Endodermal cell (in vitro differentiated cells): ENCODE data around the gene PANX3. TPM values are rescaled to one million over a fixed set of nuclear protein-coding genes. Genes with fewer than 3 reads are reported as not detected.

Source experiments
- DNase-seq: peaks from one replicate; pipeline ENCODE4 v3.0.0-alpha.2; 2017
- H3K27ac ChIP-seq: 2 replicates; pipeline ENCODE4 v1.5.1; 2013; ENCODE audit warnings: mild to moderate bottlenecking, low read depth, low read length, moderate library complexity
- H3K27me3 ChIP-seq: 2 replicates; pipeline ENCODE4 v1.6.1; 2013; ENCODE audit warnings: mild to moderate bottlenecking, low read length, moderate library complexity; ENCODE audit not compliant: insufficient read depth, control insufficient read depth, poor library complexity, severe bottlenecking
- H3K36me3 ChIP-seq: 2 replicates; pipeline ENCODE4 v1.7.0; 2013; ENCODE audit warnings: mild to moderate bottlenecking, low read length, moderate library complexity; ENCODE audit not compliant: control insufficient read depth, insufficient read depth
- H3K4me1 ChIP-seq: one replicate; pipeline ENCODE4 v1.7.0; 2013; ENCODE audit warnings: low read length; ENCODE audit not compliant: control insufficient read depth, insufficient read depth
- H3K4me3 ChIP-seq: 2 replicates; pipeline ENCODE4 v1.5.1; 2013; ENCODE audit warnings: mild to moderate bottlenecking, low read length, moderate library complexity
- H3K9ac ChIP-seq: 2 replicates; pipeline ENCODE4 v1.6.1; 2013; ENCODE audit warnings: mild to moderate bottlenecking, low read length, moderate library complexity; ENCODE audit not compliant: poor library complexity, severe bottlenecking; ENCODE audit errors: extremely low read depth
- H3K9me3 ChIP-seq: 2 replicates; pipeline ENCODE4 v1.6.1; 2013; ENCODE audit warnings: mild to moderate bottlenecking, low read length, moderate library complexity; ENCODE audit not compliant: control insufficient read depth
- H3K27ac Mint-ChIP-seq: 2 replicates; pipeline ENCODE4 v1.8.0; 2020; ENCODE audit warnings: mixed read lengths
- H3K27me3 Mint-ChIP-seq: 2 replicates; pipeline ENCODE4 v1.8.0; 2021; ENCODE audit warnings: mild to moderate bottlenecking, mixed read lengths; ENCODE audit not compliant: insufficient read depth
- H3K36me3 Mint-ChIP-seq: 2 replicates; pipeline ENCODE4 v1.8.0; 2020; ENCODE audit warnings: low read depth, mixed read lengths
- H3K4me1 Mint-ChIP-seq: 2 replicates; pipeline ENCODE4 v1.8.0; 2020; ENCODE audit warnings: mixed read lengths
- H3K4me3 Mint-ChIP-seq: 2 replicates; pipeline ENCODE4 v1.8.0; 2020; ENCODE audit warnings: mild to moderate bottlenecking, moderate library complexity, mixed read lengths
- H3K9me3 Mint-ChIP-seq: 2 replicates; pipeline ENCODE4 v1.8.0; 2020; ENCODE audit warnings: mild to moderate bottlenecking, mixed read lengths
- CTCF ChIP-seq: fragments of 200-600 bp; sonication (generic); conservative IDR thresholded peaks from 2 replicates; pipeline ENCODE4 v1.5.0; 2021; ENCODE audit warnings: antibody characterized with exemption, mild to moderate bottlenecking
- WGBS, 2 experiments: methylation state at CpG; one replicate each; pipeline versions ENCODE4 v1.1.5 to v1.1.7; 2013; ENCODE audit warnings: missing lambda C conversion rate in 2 of 2, mixed read lengths in 1 of 2; ENCODE audit not compliant: insufficient coverage in 1 of 2, insufficient read length in 1 of 2; 5-methylcytosine and 5-hydroxymethylcytosine counted together
- total RNA-seq, 2 donors: library from RNA; stranded (reverse); fragmentation: NEBNext Ultra II Directional in 1 of 2; extraction: Animal tissue kit (Norgen Biotek cat#: 25700) in 1 of 2; gene quantifications; 2 replicates in 1 of 2; 3 replicates in 1 of 2; pipeline ENCODE4 v1.2.1, GENCODE V29; 2021

PANX3 gene
- total RNA-seq, 2 donors from 2014 or later = not detected

GRCh38 chr11:124625504-124626168, 14.4 kb downstream of the PANX3 start:
- H3K27ac Mint-ChIP-seq = peak overlapping the region; percentile 48
- H3K9me3 Mint-ChIP-seq = no peaks in the 10 kb centered on the region
- TF ChIP-seq CTCF = no peak
- DNase-seq = no peak
- Histone ChIP-seq H3K27ac (no peak overlapping the region), H3K36me3 (peaks cover 59% of the 10 kb centered on the region), H3K4me1 (peaks cover 10% of the 10 kb centered on the region), H3K9ac (no peak overlapping the region), H3K27me3 (peaks cover under 1% of the 10 kb centered on the region), H3K9me3 (no peaks in the 10 kb centered on the region), H3K4me3 (no peak overlapping the region)
- WGBS, 2 experiments = 91% methylated on average over 3 of the region's 3 CpGs; no CpG with 5 or more reads in 1 of the 2 experiments
- no peaks in the 10 kb centered on the region for H3K27me3 Mint-ChIP-seq
- H3K4me1 Mint-ChIP-seq = peaks cover 18% of the 10 kb centered on the region
- H3K4me3 Mint-ChIP-seq = no peak overlapping the region
- H3K36me3 Mint-ChIP-seq = peaks cover 40% of the 10 kb centered on the region

- no peak for DNase-seq
- 90 to 100% methylated on average over 2 to 5 of the region's 5 CpGs for WGBS, 2 experiments
- Histone ChIP-seq H3K4me1 (peaks cover 5% of the 10 kb centered on the region), H3K27ac (no peak overlapping the region), H3K36me3 (peaks cover 78% of the 10 kb centered on the region), H3K4me3 (no peak overlapping the region), H3K9me3 (no peaks in the 10 kb centered on the region), H3K27me3 (no peaks in the 10 kb centered on the region), H3K9ac (no peak overlapping the region)
- H3K36me3 Mint-ChIP-seq = peaks cover 56% of the 10 kb centered on the region
- H3K4me3 Mint-ChIP-seq = no peak overlapping the region
- H3K27me3 Mint-ChIP-seq = no peaks in the 10 kb centered on the region
- H3K9me3 Mint-ChIP-seq = no peaks in the 10 kb centered on the region
- H3K4me1 Mint-ChIP-seq = peaks cover 9% of the 10 kb centered on the region
- H3K27ac Mint-ChIP-seq = no peak overlapping the region
- TF ChIP-seq CTCF = no peak
Observed at GRCh38 chr11:124627546-124627945, 16.3 kb downstream of the PANX3 start.

GRCh38 chr11:124629961-124630360, 18.7 kb downstream of the PANX3 start:
- 93 to 100% methylated on average over 3 to 4 of the region's 4 CpGs for WGBS, 2 experiments
- Mint-ChIP-seq H3K4me3 (no peak overlapping the region), H3K27me3 (no peaks in the 10 kb centered on the region), H3K4me1 (no peaks in the 10 kb centered on the region), H3K27ac (no peak overlapping the region), H3K9me3 (no peaks in the 10 kb centered on the region), H3K36me3 (peaks cover 72% of the 10 kb centered on the region)
- Histone ChIP-seq H3K4me3 (no peak overlapping the region), H3K27me3 (no peaks in the 10 kb centered on the region), H3K27ac (no peak overlapping the region), H3K36me3 (peaks cover 92% of the 10 kb centered on the region), H3K9ac (no peak overlapping the region), H3K4me1 (no peaks in the 10 kb centered on the region), H3K9me3 (no peaks in the 10 kb centered on the region)
- no peak for TF ChIP-seq CTCF
- no peak for DNase-seq
